HCEC 1CT (cell line): ENCODE measurements around the gene GNG14.
"Not testable (repeated sequence)": the region's sequence is repeated elsewhere in the genome, so short reads cannot be mapped to it uniquely, and the experiment has no call there.

Experiments used
- DNase-seq: peaks from one replicate; pipeline ENCODE4 v3.0.0-alpha.2; 2017

The GNG14 gene

GRCh38 chr19:12697425-12697824, 9.6 kb downstream of the GNG14 start:
- DNase-seq = not testable (repeated sequence)

GRCh38 chr19:12698138-12698537, 10.3 kb downstream of the GNG14 start:
- DNase-seq = no peak

- DNase-seq = no peak
Observed at GRCh38 chr19:12701596-12702282, 13.9 kb downstream of the GNG14 start.

GRCh38 chr19:12703046-12703445, 15.2 kb downstream of the GNG14 start:
- peak; percentile 22 for DNase-seq

GRCh38 chr19:12705169-12705568, 17.4 kb downstream of the GNG14 start:
- no peak for DNase-seq

- DNase-seq = no peak
Observed at GRCh38 chr19:12705654-12706331, 18.0 kb downstream of the GNG14 start.

GRCh38 chr19:12706332-12706718, 18.5 kb downstream of the GNG14 start:
- DNase-seq = no peak

- no peak for DNase-seq
Observed at GRCh38 chr19:12708641-12709040, 20.8 kb downstream of the GNG14 start.

GRCh38 chr19:12711187-12711586, 23.4 kb downstream of the GNG14 start:
- no peak for DNase-seq

GRCh38 chr19:12712077-12712476, 24.3 kb downstream of the GNG14 start:
- not testable (repeated sequence) for DNase-seq

GRCh38 chr19:12713304-12713703, 25.5 kb downstream of the GNG14 start:
- DNase-seq = not testable (repeated sequence)

GRCh38 chr19:12715102-12715501, 27.3 kb downstream of the GNG14 start:
- no peak for DNase-seq

- DNase-seq = no peak
Observed at GRCh38 chr19:12715929-12716328, 28.1 kb downstream of the GNG14 start.

GRCh38 chr19:12720296-12720695, 32.5 kb downstream of the GNG14 start:
- DNase-seq = no peak

GRCh38 chr19:12720851-12721655, 33.3 kb downstream of the GNG14 start:
- DNase-seq = peak; percentile 13

- peak; percentile 62 for DNase-seq
Observed at GRCh38 chr19:12721656-12722565, 34.1 kb downstream of the GNG14 start.

- peak; percentile 98 for DNase-seq
Observed at GRCh38 chr19:12722566-12723380, 35.0 kb downstream of the GNG14 start.

- peak; percentile 14 for DNase-seq
Observed at GRCh38 chr19:12723381-12723640, 35.5 kb downstream of the GNG14 start.

GRCh38 chr19:12723641-12724426, 36.0 kb downstream of the GNG14 start, which contains the start of gene TNPO2:
TNPO2 (minus strand) TSS chr19:12723932; CDS start chr19:12720977, 2,955 bp downstream.
- DNase-seq = peak; percentile 64

- not testable (repeated sequence) for DNase-seq
Observed at GRCh38 chr19:12725612-12726011, 37.8 kb downstream of the GNG14 start.

- DNase-seq = no peak
Observed at GRCh38 chr19:12726988-12727316, 39.2 kb downstream of the GNG14 start.
